ENCODE results near the gene CREB3L1. TPM values are rescaled to one million over a fixed set of nuclear protein-coding genes. Genes with fewer than 3 reads are reported as not detected.

The CREB3L1 gene
- total RNA-seq, 1 donor from 2014 or later, result 0.43 TPM

- H3K36me3 ChIP-seq, result no peaks in the 10 kb centered on the region
- no peak overlapping the region for H3K27ac ChIP-seq
- H3K4me3 ChIP-seq, result no peak overlapping the region
- peaks cover 56% of the 10 kb centered on the region for H3K79me2 ChIP-seq (ENCODE audit: low read depth)
- peak overlapping the region; percentile 51 for H3K27ac Mint-ChIP-seq
- no peaks in the 10 kb centered on the region for H3K9me3 Mint-ChIP-seq
- H3K4me3 Mint-ChIP-seq, result no peak overlapping the region
- TF ChIP-seq EZH2 (IDR thresholded peaks at IDR 0.05) (no peak), EZH2phosphoT487 (IDR thresholded peaks at IDR 0.05) (no peak)
- TF ChIP-seq, protein P1, sequence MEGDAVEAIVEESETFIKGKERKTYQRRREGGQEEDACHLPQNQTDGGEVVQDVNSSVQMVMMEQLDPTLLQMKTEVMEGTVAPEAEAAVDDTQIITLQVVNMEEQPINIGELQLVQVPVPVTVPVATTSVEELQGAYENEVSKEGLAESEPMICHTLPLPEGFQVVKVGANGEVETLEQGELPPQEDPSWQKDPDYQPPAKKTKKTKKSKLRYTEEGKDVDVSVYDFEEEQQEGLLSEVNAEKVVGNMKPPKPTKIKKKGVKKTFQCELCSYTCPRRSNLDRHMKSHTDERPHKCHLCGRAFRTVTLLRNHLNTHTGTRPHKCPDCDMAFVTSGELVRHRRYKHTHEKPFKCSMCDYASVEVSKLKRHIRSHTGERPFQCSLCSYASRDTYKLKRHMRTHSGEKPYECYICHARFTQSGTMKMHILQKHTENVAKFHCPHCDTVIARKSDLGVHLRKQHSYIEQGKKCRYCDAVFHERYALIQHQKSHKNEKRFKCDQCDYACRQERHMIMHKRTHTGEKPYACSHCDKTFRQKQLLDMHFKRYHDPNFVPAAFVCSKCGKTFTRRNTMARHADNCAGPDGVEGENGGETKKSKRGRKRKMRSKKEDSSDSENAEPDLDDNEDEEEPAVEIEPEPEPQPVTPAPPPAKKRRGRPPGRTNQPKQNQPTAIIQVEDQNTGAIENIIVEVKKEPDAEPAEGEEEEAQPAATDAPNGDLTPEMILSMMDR (IDR thresholded peaks at IDR 0.05), result no peak
- H3K4me1 ChIP-seq, result peaks cover 47% of the 10 kb centered on the region
- no peaks in the 10 kb centered on the region for H3K27me3 ChIP-seq
- H3K4me2 ChIP-seq, result no peak overlapping the region
- H3K9ac ChIP-seq, result peak overlapping the region; percentile 37
- peaks cover 61% of the 10 kb centered on the region for H4K20me1 ChIP-seq (ENCODE audit: low read depth)
- no peaks in the 10 kb centered on the region for H3K36me3 Mint-ChIP-seq
- peaks cover 10% of the 10 kb centered on the region for H3K27me3 Mint-ChIP-seq (ENCODE audit: insufficient read depth, low read depth)
- DNase-seq (ENCODE audit: low spot score), result no peak
- H2AFZ ChIP-seq (replicated peaks), result no peak overlapping the region
- peaks cover 48% of the 10 kb centered on the region for H3K4me1 Mint-ChIP-seq
- H3K9me3 ChIP-seq (ENCODE audit: low read depth), result no peaks in the 10 kb centered on the region
- peaks cover 8% of the 10 kb centered on the region for H3F3A ChIP-seq (ENCODE audit: low read depth)
These were observed 83.4 kb downstream of the CREB3L1 start for GRCh38 chr11:46360878-46361277.

DNA sequence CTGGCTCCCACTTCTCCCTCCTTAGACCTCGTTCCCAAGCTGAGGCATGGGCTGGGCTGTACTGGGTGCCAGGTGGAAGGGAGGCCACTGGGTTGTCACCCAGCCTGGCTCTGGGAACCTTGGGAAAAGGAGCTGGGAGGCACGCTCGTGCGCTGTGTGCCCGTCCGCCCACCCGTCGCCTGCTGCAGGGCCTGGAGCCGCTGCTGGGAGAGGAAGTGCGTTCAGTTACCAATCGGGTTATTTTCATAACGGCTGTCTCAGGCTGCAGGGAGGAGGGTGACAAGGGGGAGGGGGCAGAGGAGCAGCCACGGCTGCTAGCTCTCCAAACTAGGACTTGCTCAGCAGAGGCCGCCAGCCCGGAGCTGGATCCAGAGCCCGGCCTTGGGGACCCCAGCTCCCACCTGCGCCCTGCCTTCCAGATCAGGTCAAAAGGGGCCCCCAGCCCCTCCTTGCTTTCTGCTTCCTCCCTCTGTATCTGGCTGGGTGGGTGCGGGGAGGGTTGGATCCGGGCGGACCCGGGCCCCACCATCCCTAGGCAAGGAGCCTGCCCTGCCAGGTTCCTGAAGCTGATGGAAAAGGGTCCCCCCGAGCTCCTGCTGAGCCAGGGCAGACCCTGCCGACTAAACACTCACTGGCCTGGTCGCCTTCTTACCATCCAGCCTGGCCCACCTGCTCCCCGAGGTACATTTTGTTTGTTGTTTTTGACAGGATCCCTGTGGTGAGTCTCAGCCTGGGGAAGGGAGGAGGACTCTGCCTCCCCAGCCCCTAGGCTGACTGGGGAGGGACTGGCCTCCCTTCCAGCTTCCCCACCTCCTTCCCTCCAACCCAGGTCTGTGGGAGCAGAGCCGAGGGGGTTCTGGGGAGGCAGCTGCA lies 84.1 kb downstream of the CREB3L1 start:
- H3K27me3 ChIP-seq, result no peaks in the 10 kb centered on the region
- peaks cover 54% of the 10 kb centered on the region for H3K79me2 ChIP-seq (ENCODE audit: low read depth)
- TF ChIP-seq, protein P1 (IDR thresholded peaks at IDR 0.05), result no peak
- no peak for TF ChIP-seq EZH2phosphoT487 (IDR thresholded peaks at IDR 0.05)
- TF ChIP-seq EZH2 (IDR thresholded peaks at IDR 0.05), result no peak
- no peak overlapping the region for H2AFZ ChIP-seq (replicated peaks)
- no peaks in the 10 kb centered on the region for H3K36me3 Mint-ChIP-seq
- H3K4me1 ChIP-seq, result peaks cover 44% of the 10 kb centered on the region
- H3K4me3 ChIP-seq, result no peak overlapping the region
- H3K4me1 Mint-ChIP-seq, result peaks cover 43% of the 10 kb centered on the region
- peak overlapping the region; percentile 22 for H3K4me2 ChIP-seq
- H3K27ac Mint-ChIP-seq, result peak overlapping the region; percentile 94
- peaks cover 3% of the 10 kb centered on the region for H3F3A ChIP-seq (ENCODE audit: low read depth)
- peak overlapping the region; percentile 67 for H3K27ac ChIP-seq
- H3K36me3 ChIP-seq, result no peaks in the 10 kb centered on the region
- H3K9me3 ChIP-seq (ENCODE audit: low read depth), result no peaks in the 10 kb centered on the region
- H3K4me3 Mint-ChIP-seq, result peak overlapping the region; percentile 52
- peaks cover 60% of the 10 kb centered on the region for H4K20me1 ChIP-seq (ENCODE audit: low read depth)
- H3K9me3 Mint-ChIP-seq, result no peaks in the 10 kb centered on the region
- no peak for DNase-seq (ENCODE audit: low spot score)
- H3K27me3 Mint-ChIP-seq (ENCODE audit: insufficient read depth, low read depth), result peaks cover 5% of the 10 kb centered on the region
- peak overlapping the region; percentile 37 for H3K9ac ChIP-seq

- Histone ChIP-seq H3K9ac (no peak overlapping the region), H4K20me1 (ENCODE audit: low read depth) (peaks cover 68% of the 10 kb centered on the region), H3K27me3 (no peaks in the 10 kb centered on the region), H2AFZ (replicated peaks) (no peak overlapping the region), H3K4me1 (peaks cover 38% of the 10 kb centered on the region), H3K4me3 (no peak overlapping the region), H3K9me3 (ENCODE audit: low read depth) (no peaks in the 10 kb centered on the region), H3K4me2 (no peak overlapping the region), H3K36me3 (no peaks in the 10 kb centered on the region), H3F3A (ENCODE audit: low read depth) (peaks cover 4% of the 10 kb centered on the region), H3K27ac (peak overlapping the region; percentile 67), H3K79me2 (ENCODE audit: low read depth) (peaks cover 50% of the 10 kb centered on the region)
- no peak for DNase-seq (ENCODE audit: low spot score)
- no peak for TF ChIP-seq EZH2 (IDR thresholded peaks at IDR 0.05)
- TF ChIP-seq, protein P1 (IDR thresholded peaks at IDR 0.05), result no peak
- TF ChIP-seq EZH2phosphoT487 (IDR thresholded peaks at IDR 0.05), result no peak
- H3K9me3 Mint-ChIP-seq, result no peaks in the 10 kb centered on the region
- peaks cover 5% of the 10 kb centered on the region for H3K27me3 Mint-ChIP-seq (ENCODE audit: insufficient read depth, low read depth)
- no peaks in the 10 kb centered on the region for H3K36me3 Mint-ChIP-seq
- H3K4me1 Mint-ChIP-seq, result peaks cover 38% of the 10 kb centered on the region
- peak overlapping the region; percentile 73 for H3K4me3 Mint-ChIP-seq
- H3K27ac Mint-ChIP-seq, result peak overlapping the region; percentile 92
These were observed 84.9 kb downstream of the CREB3L1 start for GRCh38 chr11:46362156-46363030.
